ENCODE measurements around the gene ADGRL1.

GRCh38 chr19:14102756-14103155, 103.2 kb downstream of the ADGRL1 start:
- TF ChIP-seq POLR2AphosphoS5 (IDR thresholded peaks at IDR 0.05) (no peak), CTCF (IDR thresholded peaks at IDR 0.05) (no peak), POLR2A (IDR thresholded peaks at IDR 0.05) (no peak), EP300 (IDR thresholded peaks at IDR 0.05) (no peak)
